Esophagus mucosa (tissue), 1 donor: ENCODE results near the gene SSR1. TPM values are rescaled to one million over a fixed set of nuclear protein-coding genes. Genes with fewer than 3 reads are reported as not detected.
"Not testable (repeated sequence)": the region's sequence is repeated elsewhere in the genome, so short reads cannot be mapped to it uniquely, and the experiment has no call there.

ENCODE experiments used
- ATAC-seq: fragments of 200-7000 bp; cut with Tn5 transposase; one replicate; pipeline ENCODE4 v1.9.1; 2020
- total RNA-seq: library from RNA; stranded (reverse); gene quantifications from one replicate; pipeline ENCODE4 v1.2.4, GENCODE V29; 2023
- donor health status: DM: yes; HTN: yes; CAD: no.

Gene SSR1
- total RNA-seq, 1 donor from 2014 or later: 110 TPM

DNA sequence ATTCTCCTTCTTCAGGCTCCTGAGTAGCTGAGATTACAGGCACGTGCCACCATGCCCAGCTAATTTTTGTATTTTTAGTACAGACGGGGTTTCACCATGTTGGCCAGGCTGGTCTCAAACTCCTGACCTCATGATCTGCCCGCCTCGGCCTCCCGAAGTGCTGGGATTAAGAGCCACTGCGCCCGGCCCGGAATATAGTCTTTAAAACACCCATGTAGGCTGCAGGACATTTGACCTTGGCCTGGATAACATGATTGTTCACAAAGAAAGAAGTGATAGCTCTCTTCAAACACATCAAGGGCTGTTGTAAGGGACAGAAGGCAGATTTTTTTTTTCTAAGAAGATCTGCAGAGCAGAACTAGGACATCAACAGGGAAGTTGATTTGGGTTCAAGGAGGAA, 38.5 kb downstream of the SSR1 start:
- not testable (repeated sequence) for ATAC-seq

DNA sequence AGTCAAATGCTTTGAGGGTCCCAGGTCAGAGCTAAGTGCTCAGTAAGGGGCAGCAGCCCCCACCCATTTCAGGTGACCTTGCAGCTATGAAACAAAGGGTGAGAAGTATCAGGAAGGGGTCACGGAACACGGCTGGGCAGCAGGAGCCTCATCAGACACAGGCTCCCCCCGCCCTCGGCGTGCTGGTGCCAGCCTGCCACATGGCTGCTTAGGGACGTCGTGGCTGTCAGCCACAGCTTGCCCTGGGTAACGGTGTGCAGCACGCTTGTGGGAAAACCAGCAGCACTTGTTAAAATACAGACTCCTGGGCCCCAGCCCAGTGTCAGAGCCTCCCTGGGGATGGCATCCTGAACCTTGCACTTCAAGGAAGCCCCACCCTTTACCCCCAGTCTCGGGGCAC, 39.3 kb downstream of the SSR1 start:
- no peak for ATAC-seq

GRCh38 chr6:7271205-7271534, 41.8 kb downstream of the SSR1 start:
- ATAC-seq: no peak

GRCh38 chr6:7270320-7271204, 42.4 kb downstream of the SSR1 start:
- no peak for ATAC-seq

- ATAC-seq: no peak
These were observed 43.2 kb downstream of the SSR1 start for GRCh38 chr6:7269816-7270215.

GRCh38 chr6:7268816-7269555, 44.0 kb downstream of the SSR1 start:
- peak; percentile 35 for ATAC-seq

- peak; percentile 1 for ATAC-seq
These were observed 44.6 kb downstream of the SSR1 start for GRCh38 chr6:7268362-7268761.

- peak; percentile 95 for ATAC-seq
These were observed 45.4 kb downstream of the SSR1 start for GRCh38 chr6:7267466-7268091.

DNA sequence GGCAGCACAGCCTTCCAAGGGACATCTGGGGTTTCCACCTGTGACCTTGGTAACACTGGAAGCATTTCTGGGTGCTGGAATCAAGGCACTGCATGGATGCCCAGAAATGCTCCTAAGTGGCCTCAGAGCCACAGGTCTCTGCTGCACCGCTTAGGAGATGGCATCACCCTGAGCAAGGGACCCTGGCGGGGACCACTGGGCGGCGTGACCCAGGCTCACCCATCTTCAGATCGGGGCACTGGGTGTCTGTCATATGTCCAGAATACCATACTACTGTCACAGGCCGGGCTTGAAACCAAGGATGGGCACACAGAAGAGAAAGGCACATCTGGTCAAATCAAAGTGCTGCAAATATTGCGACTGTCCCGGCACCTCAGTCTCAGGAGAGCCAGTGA, 45.9 kb downstream of the SSR1 start:
- no peak for ATAC-seq

- not testable (repeated sequence) for ATAC-seq
These were observed 47.6 kb downstream of the SSR1 start for GRCh38 chr6:7265385-7265726.

DNA sequence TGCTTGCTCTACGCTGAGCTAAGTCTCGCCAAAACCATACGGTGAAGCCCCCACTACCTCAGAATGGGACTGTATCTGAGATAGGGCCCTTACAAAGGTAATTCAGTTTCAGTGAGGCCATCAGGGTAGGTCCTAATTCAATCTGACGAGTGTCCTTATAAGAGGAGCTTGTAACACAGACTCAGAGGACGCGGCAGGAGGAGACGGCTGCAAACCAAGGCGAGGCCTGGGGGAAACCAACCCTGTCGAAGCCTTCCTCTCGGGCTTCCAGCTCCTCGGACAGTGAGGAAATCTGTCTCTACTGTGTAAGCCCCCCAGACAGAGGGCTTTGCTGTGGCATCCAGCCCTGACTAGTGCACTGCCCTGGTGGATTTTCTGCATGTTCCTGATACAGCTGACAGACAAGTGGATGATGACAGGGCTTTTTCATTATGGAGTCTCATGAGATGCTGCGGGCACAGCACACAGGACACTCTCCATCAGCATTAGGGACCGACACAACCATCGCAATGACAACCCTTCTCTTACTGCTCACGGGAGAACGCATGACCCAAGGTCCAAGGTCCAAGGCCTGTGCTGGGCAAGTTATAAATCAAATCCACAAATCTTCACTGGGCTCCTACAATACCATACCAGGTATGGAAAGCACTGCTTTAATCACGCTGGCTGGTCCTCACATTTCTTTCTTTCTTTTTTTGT, 48.2 kb downstream of the SSR1 start:
- no peak for ATAC-seq

GRCh38 chr6:7264041-7264440, 49.0 kb downstream of the SSR1 start:
- no peak for ATAC-seq

- ATAC-seq: not testable (repeated sequence)
These were observed 49.5 kb downstream of the SSR1 start for GRCh38 chr6:7263519-7263805.

DNA sequence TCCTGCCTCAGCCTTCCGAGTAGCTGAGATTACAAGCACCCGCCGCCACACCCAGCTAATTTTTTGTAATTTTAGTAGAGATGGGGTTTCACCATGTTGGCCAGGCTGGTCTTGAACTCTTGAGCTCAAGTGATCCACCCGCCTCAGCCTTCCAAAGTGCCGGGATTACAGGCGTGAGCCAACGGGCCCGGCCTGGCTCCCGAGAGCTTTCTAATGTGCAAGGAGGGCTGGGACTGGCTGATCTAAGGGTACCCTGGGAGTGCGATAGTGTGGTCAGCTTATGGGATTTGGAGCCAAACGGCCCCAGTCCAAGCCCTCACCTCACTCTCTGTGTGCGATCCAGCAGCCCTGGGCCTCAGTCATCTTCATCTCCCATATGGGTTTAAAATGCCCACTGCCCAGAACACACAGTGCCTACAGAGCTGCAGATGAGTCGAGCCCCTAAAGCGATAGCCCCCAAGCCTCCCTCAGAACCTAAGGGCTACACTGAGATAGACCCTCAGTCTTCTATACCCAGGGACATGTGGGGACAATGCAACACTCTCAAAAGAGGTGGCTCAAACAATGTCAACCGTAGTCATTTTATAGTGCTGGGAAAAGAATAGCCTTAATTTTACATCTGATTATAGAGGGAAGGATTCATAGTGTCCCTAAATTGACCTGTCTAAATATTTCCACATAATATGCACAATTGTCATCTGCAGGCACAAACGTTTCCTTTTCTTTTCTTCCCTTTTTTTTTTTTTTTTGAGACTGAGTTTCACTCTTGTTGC, 50.1 kb downstream of the SSR1 start:
- ATAC-seq: no peak

GRCh38 chr6:7261852-7262461, 51.0 kb downstream of the SSR1 start:
- ATAC-seq: peak; percentile 37

DNA sequence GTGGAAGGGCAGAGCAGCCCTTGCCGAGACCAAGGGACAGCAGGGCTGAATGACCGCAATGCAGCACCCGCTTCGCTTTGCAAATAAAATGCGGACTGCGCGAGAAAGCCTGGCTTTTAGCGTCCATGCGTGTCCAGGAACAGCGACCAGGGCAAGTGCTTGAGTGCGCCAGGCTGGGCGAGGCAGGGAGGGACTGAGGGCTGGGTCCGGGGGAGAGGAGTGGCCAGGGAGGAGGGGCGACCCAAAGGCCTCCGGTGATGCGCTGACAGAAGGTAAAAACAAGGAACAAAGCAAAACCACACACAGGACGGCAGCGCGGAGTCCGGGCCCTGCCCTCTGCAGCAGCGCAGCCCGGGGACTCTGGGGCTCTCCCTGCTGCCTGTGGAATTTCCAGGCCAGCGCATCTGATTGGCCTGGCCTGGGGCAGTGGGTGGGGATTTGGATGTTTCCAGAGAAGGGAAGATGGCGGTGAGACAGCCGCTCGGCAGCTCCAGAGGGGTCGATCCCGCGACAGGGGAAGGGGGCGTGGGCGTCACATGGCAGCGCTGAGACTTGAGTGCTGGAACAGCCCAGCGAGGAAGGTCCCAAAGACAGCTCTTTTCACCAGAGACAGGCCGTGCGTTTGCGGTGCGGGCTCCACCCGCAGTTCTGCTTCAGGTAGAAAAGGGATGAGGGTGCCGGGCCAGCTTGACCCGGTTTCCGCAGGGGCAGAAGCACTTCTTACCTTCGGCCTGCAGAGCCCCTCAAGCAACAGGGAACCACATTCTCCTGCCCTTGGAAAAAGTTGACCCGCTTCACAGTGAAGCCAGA, 51.8 kb downstream of the SSR1 start:
- peak; percentile 90 for ATAC-seq

- no peak for ATAC-seq
These were observed 52.5 kb downstream of the SSR1 start for GRCh38 chr6:7260291-7261031.

DNA sequence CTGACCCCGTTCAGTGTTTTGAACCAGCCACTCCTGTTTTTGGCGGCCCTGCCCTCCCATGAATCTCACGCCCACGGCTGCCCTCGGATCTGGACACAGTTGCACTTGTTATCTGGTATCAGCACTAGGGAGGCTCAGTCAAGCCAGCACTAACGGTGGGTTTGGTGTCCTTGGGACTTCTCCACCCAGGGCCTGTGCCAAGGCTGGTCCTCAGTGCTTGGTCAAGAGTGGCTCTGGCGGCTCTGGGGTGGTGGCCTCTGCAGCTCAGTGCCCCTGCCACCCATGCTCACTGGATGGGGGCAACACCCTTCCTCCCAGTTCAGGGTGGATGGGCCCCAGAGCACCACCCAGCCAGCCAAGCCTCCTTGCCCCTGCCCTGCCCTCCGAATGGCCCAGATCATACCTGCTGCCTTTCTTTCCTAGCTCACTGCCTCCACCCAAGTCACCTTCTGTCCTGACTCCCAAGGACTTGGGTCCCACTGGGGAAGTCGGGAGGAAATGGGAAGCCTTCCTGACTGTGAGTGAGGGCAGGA, 54.7 kb downstream of the SSR1 start:
- no peak for ATAC-seq

- ATAC-seq: no peak
These were observed 55.3 kb downstream of the SSR1 start for GRCh38 chr6:7257521-7258230.
